Activated T-helper 1 cell treated with anti-CD3 and anti-CD28 coated beads, Interleukin-12 subunit alpha, Interleukin-12 subunit beta, Interleukin-2, Interleukin-4 antibody, amounts not matched to agents 30 ng/mL and 10 ng/mL and 1 ng/mL, durations not matched to agents 14 hours and 24 hours and 36 hours (primary cell): ENCODE results near the gene HSD17B8. TPM values are rescaled to one million over a fixed set of nuclear protein-coding genes. Genes with fewer than 3 reads are reported as not detected.

Experiments used
- DNase-seq: peaks from one replicate; pipeline ENCODE4 v3.0.0; 2021; ENCODE audit warnings: low spot score
- H3K27ac Mint-ChIP-seq: one replicate; pipeline ENCODE4 v1.8.0; 2021; ENCODE audit warnings: mild to moderate bottlenecking, mixed read lengths
- H3K27me3 Mint-ChIP-seq: one replicate; pipeline ENCODE4 v1.8.0; 2022; ENCODE audit warnings: mild to moderate bottlenecking, moderate library complexity, mixed read lengths; ENCODE audit not compliant: insufficient read depth
- H3K36me3 Mint-ChIP-seq: one replicate; pipeline ENCODE4 v1.8.0; 2021; ENCODE audit warnings: low read depth, mixed read lengths
- H3K4me1 Mint-ChIP-seq: one replicate; pipeline ENCODE4 v1.8.0; 2021; ENCODE audit warnings: low read depth, mixed read lengths
- H3K4me3 Mint-ChIP-seq: one replicate; pipeline ENCODE4 v1.8.0; 2021; ENCODE audit warnings: mild to moderate bottlenecking, moderate library complexity, mixed read lengths
- H3K9me3 Mint-ChIP-seq: one replicate; pipeline ENCODE4 v1.8.0; 2021; ENCODE audit warnings: mixed read lengths
- intact Hi-C: fragments of 100-400 bp; cut with micrococcal nuclease; formaldehyde crosslinking; loops from one replicate; pipeline ENCODE4 v1.15.1; 2024
- total RNA-seq: library from RNA; stranded (reverse); gene quantifications from 2 replicates; pipeline ENCODE4 v1.2.3, GENCODE V29; 2022

Gene HSD17B8
- total RNA-seq, 1 donor from 2014 or later = 15.2 TPM

DNA sequence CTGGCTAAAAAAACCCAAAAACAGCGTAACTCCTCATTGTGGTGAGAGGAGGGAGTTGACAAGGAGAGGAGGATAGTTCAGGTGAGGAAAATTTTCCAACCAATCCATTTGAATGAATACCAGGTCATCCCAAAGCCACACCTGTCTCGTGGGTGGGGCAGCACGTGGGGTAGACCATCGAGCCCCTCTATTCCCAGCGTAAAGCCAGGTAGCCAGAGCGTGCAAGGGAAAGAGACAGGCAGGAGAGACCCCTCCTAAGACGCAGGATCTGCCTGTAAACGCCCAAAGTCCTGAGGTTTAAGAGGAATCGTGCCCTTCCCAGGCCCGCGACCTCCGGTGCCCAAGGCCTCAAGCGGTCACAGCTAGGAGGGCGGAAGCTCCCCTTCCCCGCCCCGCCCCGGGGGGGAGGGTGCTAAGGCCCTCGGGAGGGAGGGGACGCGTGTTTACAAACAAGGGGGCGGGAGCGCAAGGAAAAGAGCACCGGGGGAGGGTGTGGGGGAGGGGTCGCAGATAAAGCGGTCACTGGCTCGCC lies 4.7 kb upstream of the HSD17B8 start:
- H3K27me3 Mint-ChIP-seq = no peaks in the 10 kb centered on the region
- intact Hi-C loops = loop anchor here (1.0 to 10.0 kb wide), 15 partner anchors 9 to 1535 kb away; partner anchors contain the start of genes C6orf47, CSNK2B, CUTA and FKBPL
- H3K36me3 Mint-ChIP-seq = peaks cover 55% of the 10 kb centered on the region
- peak; percentile 78 for DNase-seq
- H3K9me3 Mint-ChIP-seq = no peaks in the 10 kb centered on the region
- peaks cover 68% of the 10 kb centered on the region for H3K4me1 Mint-ChIP-seq
- H3K4me3 Mint-ChIP-seq = peak overlapping the region; percentile 85
- peak overlapping the region; percentile 84 for H3K27ac Mint-ChIP-seq

DNA sequence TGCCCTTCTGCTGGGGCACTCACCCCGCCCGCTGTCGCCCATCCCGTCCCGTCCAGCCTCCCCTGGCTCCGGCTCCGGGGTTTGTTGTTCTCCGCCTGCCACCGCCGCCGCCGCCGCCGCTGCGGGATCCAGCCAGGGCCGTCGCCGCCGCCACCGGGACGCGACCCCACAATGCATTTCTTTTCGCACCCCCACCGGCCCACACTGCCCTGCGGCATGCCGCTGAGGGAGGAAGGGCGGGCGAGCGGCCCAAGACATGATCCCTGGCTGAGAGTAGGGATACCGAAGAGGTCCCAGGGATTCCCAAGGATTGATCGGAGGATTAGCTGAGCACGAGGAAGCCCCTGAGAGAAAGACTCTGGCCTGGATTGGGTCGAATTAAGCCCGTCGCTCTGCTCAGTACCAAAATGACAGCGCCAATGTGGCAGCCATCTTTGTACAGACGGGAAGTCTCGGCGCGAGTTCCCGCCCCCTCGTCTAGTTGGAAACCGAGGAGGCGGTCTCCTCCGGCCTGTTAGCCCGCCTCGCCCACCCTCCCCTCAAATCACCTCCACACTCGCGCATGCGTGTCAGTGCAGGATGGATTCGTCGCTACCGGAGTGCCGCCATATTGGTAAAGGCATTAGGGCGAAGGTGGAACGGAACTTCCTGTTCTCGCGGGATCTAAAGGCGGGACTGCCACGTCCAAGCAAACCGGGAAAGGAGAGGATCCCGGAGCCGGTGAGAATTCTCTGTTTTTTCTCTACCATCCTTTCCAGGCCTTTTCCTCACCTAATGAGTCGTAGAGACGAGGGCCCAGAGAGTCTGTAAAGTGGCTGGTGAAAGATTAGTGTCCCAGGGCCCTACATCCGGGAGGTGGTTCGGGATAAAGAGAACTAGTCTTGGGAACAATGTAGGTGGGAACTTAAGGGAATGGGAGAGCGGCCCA lies 4.0 kb upstream of the HSD17B8 start, which contains the start of the genes RXRB and SLC39A7:
Gene RXRB, minus strand, starts transcription at position 447 of the 928 bp plus-strand sequence. Its CDS starts 189 bp downstream, at position 258.
Gene SLC39A7, plus strand, starts transcription at position 649 of the 928 bp plus-strand sequence. CDS start 379 bp downstream, outside the sequence.
- H3K4me3 Mint-ChIP-seq = peak within 1 kb of the TSS; percentile 100
- H3K9me3 Mint-ChIP-seq = no peaks in the 10 kb centered on the region
- no peaks in the 10 kb centered on the region for H3K27me3 Mint-ChIP-seq
- peak within 1 kb of the TSS; percentile 97 for H3K27ac Mint-ChIP-seq
- intact Hi-C loops = loop anchor here (1.0 to 10.0 kb wide), 15 partner anchors 8 to 1536 kb away; partner anchors contain the start of genes C6orf47, CSNK2B, CUTA and FKBPL
- H3K36me3 Mint-ChIP-seq = peaks cover 49% of the 10 kb centered on the region
- peaks cover 75% of the 10 kb centered on the region for H3K4me1 Mint-ChIP-seq
- DNase-seq = peak; percentile 97

GRCh38 chr6:33201147-33201545 lies 3.3 kb upstream of the HSD17B8 start:
- no peak for DNase-seq
- intact Hi-C loops = loop anchor here (2.0 to 10.0 kb wide), 7 partner anchors 218 to 1536 kb away; partner anchors contain the start of genes C6orf47, CSNK2B, CUTA and GPANK1
- peak overlapping the region; percentile 97 for H3K27ac Mint-ChIP-seq

DNA sequence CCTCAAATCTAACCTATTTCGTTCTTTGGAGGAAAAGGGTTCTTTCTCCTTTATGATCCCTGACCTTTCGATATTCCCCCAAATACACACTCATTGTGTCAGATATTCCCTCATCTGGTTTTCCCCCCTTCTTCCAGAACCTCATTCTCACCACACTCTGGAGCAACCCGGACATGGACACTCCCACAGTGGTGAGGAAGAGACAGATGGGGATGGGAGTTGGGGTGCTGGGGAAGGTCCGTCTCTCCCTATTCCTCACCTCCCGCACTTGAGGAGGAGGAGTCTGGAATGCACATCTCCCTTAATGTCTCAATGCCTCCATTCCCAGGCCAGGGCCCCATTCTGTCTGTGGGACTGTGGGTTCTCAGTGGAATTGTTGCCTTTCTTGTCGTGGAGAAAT lies 2.5 kb upstream of the HSD17B8 start:
- Mint-ChIP-seq H3K27ac (peak overlapping the region; percentile 82), H3K27me3 (no peaks in the 10 kb centered on the region), H3K4me1 (peaks cover 85% of the 10 kb centered on the region), H3K9me3 (no peaks in the 10 kb centered on the region), H3K4me3 (peak overlapping the region; percentile 100), H3K36me3 (peaks cover 39% of the 10 kb centered on the region)
- intact Hi-C loops = loop anchor here (2.0 to 10.0 kb wide), 7 partner anchors 217 to 1537 kb away; partner anchors contain the start of genes C6orf47, CSNK2B, CUTA and GPANK1
- no peak for DNase-seq

More at GRCh38 chr6:33201147-33201545, 3.3 kb upstream of the HSD17B8 start:
- Mint-ChIP-seq H3K36me3 (peaks cover 42% of the 10 kb centered on the region), H3K4me1 (peaks cover 81% of the 10 kb centered on the region), H3K4me3 (peak overlapping the region; percentile 100), H3K9me3 (no peaks in the 10 kb centered on the region), H3K27me3 (no peaks in the 10 kb centered on the region)

DNA sequence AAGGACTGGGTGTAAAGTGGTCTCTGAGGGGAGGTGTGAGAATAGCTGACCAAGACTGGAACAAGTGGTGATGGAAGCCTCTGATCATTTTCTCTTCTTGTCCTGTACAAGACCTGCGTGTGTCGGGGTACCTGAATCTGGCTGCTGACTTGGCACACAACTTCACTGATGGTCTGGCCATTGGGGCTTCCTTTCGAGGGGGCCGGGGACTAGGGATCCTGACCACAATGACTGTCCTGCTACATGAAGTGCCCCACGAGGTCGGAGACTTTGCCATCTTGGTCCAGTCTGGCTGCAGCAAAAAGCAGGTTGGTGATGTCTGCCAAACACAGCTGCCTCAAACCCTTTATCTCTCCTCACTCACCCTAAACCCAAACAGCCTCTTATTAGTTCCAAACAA lies 1.7 kb upstream of the HSD17B8 start:
- H3K27me3 Mint-ChIP-seq = no peaks in the 10 kb centered on the region
- H3K4me3 Mint-ChIP-seq = peak overlapping the region; percentile 100
- no peak for DNase-seq
- no peaks in the 10 kb centered on the region for H3K9me3 Mint-ChIP-seq
- intact Hi-C loops = loop anchor here (10.0 kb wide), 3 partner anchors 372 to 1538 kb away; partner anchors contain the start of genes C6orf47, CSNK2B, GPANK1 and LY6G5B
- peaks cover 77% of the 10 kb centered on the region for H3K4me1 Mint-ChIP-seq
- peaks cover 33% of the 10 kb centered on the region for H3K36me3 Mint-ChIP-seq
- H3K27ac Mint-ChIP-seq = peak overlapping the region; percentile 8

DNA sequence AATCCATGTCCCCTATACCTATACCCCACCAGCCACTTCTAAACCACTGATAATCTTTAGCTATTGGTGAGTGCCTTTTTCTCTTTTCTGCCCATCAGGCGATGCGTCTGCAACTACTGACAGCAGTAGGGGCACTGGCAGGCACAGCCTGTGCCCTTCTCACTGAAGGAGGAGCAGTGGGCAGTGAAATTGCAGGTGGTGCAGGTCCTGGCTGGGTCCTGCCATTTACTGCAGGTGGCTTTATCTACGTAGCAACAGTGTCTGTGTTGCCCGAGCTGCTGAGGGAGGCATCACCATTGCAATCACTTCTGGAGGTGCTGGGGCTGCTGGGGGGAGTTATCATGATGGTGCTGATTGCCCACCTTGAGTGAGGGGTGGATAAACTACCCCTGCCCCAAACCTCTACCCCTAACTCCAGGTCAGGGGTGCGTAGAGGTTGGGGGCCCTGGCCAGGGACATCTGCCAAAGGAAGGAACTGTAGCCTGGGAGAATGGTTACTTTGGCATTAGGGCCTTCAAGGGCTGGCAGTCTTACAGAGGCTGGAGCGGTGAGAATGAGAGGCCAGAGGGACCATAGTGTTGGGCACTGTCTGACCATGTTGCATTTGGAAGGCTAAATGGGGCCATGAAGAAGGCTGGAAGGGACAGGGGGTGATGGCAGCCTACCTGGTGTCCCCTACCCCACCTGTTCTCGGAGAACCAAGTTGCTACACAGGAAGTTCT lies 851 bp upstream of the HSD17B8 start:
- intact Hi-C loops = loop anchor here (10.0 kb wide), 3 partner anchors 371 to 1539 kb away; partner anchors contain the start of genes C6orf47, CSNK2B, GPANK1 and LY6G5B
- H3K27me3 Mint-ChIP-seq = no peaks in the 10 kb centered on the region
- peak overlapping the region; percentile 100 for H3K4me3 Mint-ChIP-seq
- peak overlapping the region; percentile 79 for H3K27ac Mint-ChIP-seq
- DNase-seq = no peak
- peaks cover 69% of the 10 kb centered on the region for H3K4me1 Mint-ChIP-seq
- peaks cover 33% of the 10 kb centered on the region for H3K36me3 Mint-ChIP-seq
- H3K9me3 Mint-ChIP-seq = no peaks in the 10 kb centered on the region

DNA sequence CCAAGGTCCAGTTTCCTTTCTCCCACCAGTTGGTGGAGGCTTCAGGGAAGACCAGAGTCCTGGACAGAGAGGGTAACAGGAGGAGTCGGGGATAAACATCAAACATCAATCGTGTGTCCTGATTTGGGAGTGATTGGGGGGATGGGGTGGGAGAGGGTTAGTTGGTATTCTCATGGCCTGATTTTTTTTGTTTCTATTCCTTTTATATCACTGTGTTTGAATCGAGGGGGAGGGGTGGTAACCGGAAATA lies 365 bp upstream of the HSD17B8 start:
- H3K4me3 Mint-ChIP-seq = peak overlapping the region; percentile 100
- no peak for DNase-seq
- intact Hi-C loops = loop anchor here (10.0 kb wide), 3 partner anchors 371 to 1539 kb away; partner anchors contain the start of genes C6orf47, CSNK2B, GPANK1 and LY6G5B
- H3K36me3 Mint-ChIP-seq = peaks cover 33% of the 10 kb centered on the region
- peaks cover 69% of the 10 kb centered on the region for H3K4me1 Mint-ChIP-seq
- peak overlapping the region; percentile 79 for H3K27ac Mint-ChIP-seq
- H3K27me3 Mint-ChIP-seq = no peaks in the 10 kb centered on the region
- H3K9me3 Mint-ChIP-seq = no peaks in the 10 kb centered on the region

- H3K4me1 Mint-ChIP-seq = peaks cover 69% of the 10 kb centered on the region
- intact Hi-C loops = loop anchor here (10.0 kb wide), 3 partner anchors 369 to 1541 kb away; partner anchors contain the start of genes C6orf47, CSNK2B, GPANK1 and LY6G5B
- DNase-seq = no peak
- peak overlapping the region; percentile 100 for H3K4me3 Mint-ChIP-seq
- H3K9me3 Mint-ChIP-seq = no peaks in the 10 kb centered on the region
- H3K36me3 Mint-ChIP-seq = peaks cover 42% of the 10 kb centered on the region
- H3K27me3 Mint-ChIP-seq = no peaks in the 10 kb centered on the region
- H3K27ac Mint-ChIP-seq = peak overlapping the region; percentile 96
Measured at GRCh38 chr6:33205191-33206026, 954 bp downstream of the HSD17B8 start.

- Mint-ChIP-seq H3K4me3 (peak overlapping the region; percentile 100), H3K4me1 (peaks cover 61% of the 10 kb centered on the region), H3K36me3 (peaks cover 41% of the 10 kb centered on the region), H3K27me3 (no peaks in the 10 kb centered on the region), H3K27ac (peak overlapping the region; percentile 96), H3K9me3 (no peaks in the 10 kb centered on the region)
- intact Hi-C loops = loop anchor here (10.0 kb wide), 3 partner anchors 369 to 1541 kb away; partner anchors contain the start of genes C6orf47, CSNK2B, GPANK1 and LY6G5B
- DNase-seq = no peak
Measured at GRCh38 chr6:33206027-33206863, 1.8 kb downstream of the HSD17B8 start.

DNA sequence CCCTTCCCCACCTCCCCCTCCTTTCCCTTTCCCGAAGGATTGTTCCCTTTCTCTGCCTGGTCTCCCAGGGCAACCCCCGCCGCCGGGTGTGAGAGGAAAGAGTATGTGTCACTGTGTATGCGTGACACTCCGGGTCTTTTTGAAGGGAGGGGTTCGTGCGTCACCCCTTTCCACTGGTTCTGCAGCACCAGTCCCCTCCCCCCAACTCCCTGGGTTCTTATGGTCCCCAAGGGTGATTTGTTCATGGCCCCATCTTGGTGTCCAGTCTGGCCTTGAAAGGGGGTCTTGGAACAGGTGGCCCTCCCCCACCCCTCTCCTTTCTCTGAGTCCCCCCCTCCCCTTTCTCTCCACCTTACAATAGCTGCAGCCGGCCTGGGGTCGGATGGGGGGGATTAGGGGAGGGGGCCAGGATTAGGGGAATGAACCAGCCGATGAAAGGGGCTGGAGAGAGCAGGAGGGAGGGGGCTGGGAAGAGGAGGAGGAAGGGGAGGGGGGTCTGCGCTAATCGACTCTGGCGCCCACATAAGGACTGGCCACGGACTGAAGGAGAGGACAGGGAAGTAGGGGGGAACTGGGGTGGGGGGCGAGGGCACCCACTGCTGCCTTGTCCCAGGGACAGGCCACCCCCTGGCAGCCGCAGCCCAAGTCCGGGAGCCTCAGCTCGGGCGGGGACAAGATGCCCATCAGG lies 2.6 kb downstream of the HSD17B8 start:
- no peak overlapping the region for H3K27ac Mint-ChIP-seq
- intact Hi-C loops = loop anchor here (10.0 kb wide), 3 partner anchors 368 to 1542 kb away; partner anchors contain the start of genes C6orf47, CSNK2B, GPANK1 and LY6G5B
- peaks cover 54% of the 10 kb centered on the region for H3K4me1 Mint-ChIP-seq
- DNase-seq = no peak
- no peaks in the 10 kb centered on the region for H3K9me3 Mint-ChIP-seq
- H3K36me3 Mint-ChIP-seq = peaks cover 36% of the 10 kb centered on the region
- H3K27me3 Mint-ChIP-seq = peaks cover under 1% of the 10 kb centered on the region
- peak overlapping the region; percentile 100 for H3K4me3 Mint-ChIP-seq
